HEK293 (cell line): ENCODE data around the gene DLGAP4.

Experiments
- CTCF ChIA-PET: fragments of 350-600 bp; formaldehyde crosslinking; extraction: SDS; loops from one replicate; lab custom pipeline; 2021; ENCODE audit warnings: antibody characterized with exemption; lab: Yijun Ruan, JAX
- POLR2A ChIA-PET: fragments of 300-600 bp; formaldehyde crosslinking; extraction: SDS; loops from one replicate; lab custom pipeline; 2020; ENCODE audit warnings: antibody characterized with exemption, inconsistent platforms; lab: Yijun Ruan, JAX
- H3K27ac ChIP-seq: fragments of 200-500 bp; sonication (Bioruptor generic); 2 replicates; pipeline ENCODE4 v1.5.1; 2014; ENCODE audit warnings: low read depth, low read length, control low read depth, inconsistent platforms; ENCODE audit errors: extremely low read depth
- H3K36me3 ChIP-seq, 2 experiments: fragments of 200-500 bp in 1 of 2; sonication (Bioruptor generic) in 1 of 2; 1 replicate in 1 of 2; 2 replicates in 1 of 2; pipeline ENCODE4 v1.5.1; 2014 to 2017; ENCODE audit warnings: inconsistent platforms in 2 of 2, low read length in 2 of 2; ENCODE audit not compliant: control insufficient read depth in 2 of 2, insufficient read depth in 1 of 2
- H3K4me1 ChIP-seq: fragments of 200-500 bp; sonication (Bioruptor generic); 2 replicates; pipeline ENCODE4 v1.5.1; 2014; ENCODE audit warnings: mild to moderate bottlenecking, low read length, inconsistent platforms; ENCODE audit not compliant: control insufficient read depth, insufficient read depth
- H3K4me3 ChIP-seq: 2 replicates; pipeline ENCODE4 v1.5.1; 2011; ENCODE audit warnings: low read depth, mild to moderate bottlenecking, control low read depth, low read length, moderate library complexity
- H3K9me3 ChIP-seq: fragments of 200-500 bp; sonication (Bioruptor generic); 2 replicates; pipeline ENCODE4 v1.5.1; 2014; ENCODE audit warnings: low read depth, low read length, inconsistent platforms; ENCODE audit not compliant: control insufficient read depth, insufficient read depth
- EGR2 ChIP-seq: fragments of 450-650 bp; formaldehyde crosslinking; IDR thresholded peaks from 2 replicates; pipeline ENCODE4 v1.5.1; 2016; ENCODE audit warnings: low read depth, missing biosample characterization, missing genetic modification characterization
- GLIS2 ChIP-seq: fragments of 450-650 bp; formaldehyde crosslinking; IDR thresholded peaks from 2 replicates; pipeline ENCODE4 v1.5.1; 2016; ENCODE audit warnings: missing biosample characterization, missing genetic modification characterization
- HOXA7 ChIP-seq: sonication (generic); formaldehyde crosslinking; IDR thresholded peaks from 2 replicates; pipeline ENCODE4 v1.8.1; 2022; ENCODE audit warnings: missing genetic modification reagents, borderline replicate concordance
- IKZF3 ChIP-seq: fragments of 450-650 bp; IDR thresholded peaks from 2 replicates; pipeline ENCODE4 v1.5.0; 2018; ENCODE audit warnings: missing biosample characterization, mild to moderate bottlenecking, missing genetic modification characterization, moderate library complexity
- KLF1 ChIP-seq: fragments of 450-650 bp; formaldehyde crosslinking; IDR thresholded peaks from 2 replicates; pipeline ENCODE4 v1.5.1; 2016; ENCODE audit warnings: missing biosample characterization, missing genetic modification characterization
- KLF8 ChIP-seq: fragments of 450-650 bp; formaldehyde crosslinking; IDR thresholded peaks from 2 replicates; pipeline ENCODE4 v1.5.1; 2016; ENCODE audit warnings: missing biosample characterization, missing genetic modification characterization
- PRDM1 ChIP-seq: fragments of 450-650 bp; formaldehyde crosslinking; IDR thresholded peaks from 2 replicates; pipeline ENCODE4; 2016; ENCODE audit warnings: missing biosample characterization, missing genetic modification characterization
- REPIN1 ChIP-seq: fragments of 450-650 bp; formaldehyde crosslinking; IDR thresholded peaks from 2 replicates; pipeline ENCODE4 v1.5.1; 2017; ENCODE audit warnings: missing biosample characterization, missing genetic modification characterization, low read depth
- TRIM28 ChIP-seq: IDR thresholded peaks from 2 replicates; pipeline ENCODE4 v1.6.1; 2011; ENCODE audit warnings: low read length, control low read depth, borderline replicate concordance
- WT1 ChIP-seq: fragments of 450-650 bp; formaldehyde crosslinking; IDR thresholded peaks from 2 replicates; pipeline ENCODE4 v1.5.1; 2016; ENCODE audit warnings: missing biosample characterization, missing genetic modification characterization
- ZFHX2 ChIP-seq: fragments of 450-650 bp; formaldehyde crosslinking; conservative IDR thresholded peaks from 2 replicates; pipeline ENCODE4 v1.5.1; 2016; ENCODE audit warnings: missing biosample characterization, missing genetic modification characterization
- ZFP41 ChIP-seq: fragments of 450-650 bp; formaldehyde crosslinking; IDR thresholded peaks from 2 replicates; pipeline ENCODE4 v1.5.1; 2016; ENCODE audit warnings: missing biosample characterization, missing genetic modification characterization, borderline replicate concordance
- ZFP69B ChIP-seq: fragments of 450-650 bp; formaldehyde crosslinking; IDR thresholded peaks from 2 replicates; pipeline ENCODE4 v1.5.1; 2016; ENCODE audit warnings: missing biosample characterization, missing genetic modification characterization
- ZNF138 ChIP-seq: fragments of 450-650 bp; formaldehyde crosslinking; IDR thresholded peaks from 2 replicates; pipeline ENCODE4 v1.5.1; 2016; ENCODE audit warnings: missing biosample characterization, missing genetic modification characterization, borderline replicate concordance
- ZNF175 ChIP-seq: fragments of 450-650 bp; formaldehyde crosslinking; IDR thresholded peaks from 2 replicates; pipeline ENCODE4 v1.5.1; 2016; ENCODE audit warnings: missing biosample characterization, missing genetic modification characterization
- ZNF211 ChIP-seq: fragments of 450-650 bp; formaldehyde crosslinking; IDR thresholded peaks from 2 replicates; pipeline ENCODE4 v1.5.1; 2016; ENCODE audit warnings: low read depth, missing biosample characterization, missing genetic modification characterization
- ZNF223 ChIP-seq: fragments of 450-650 bp; formaldehyde crosslinking; IDR thresholded peaks from 2 replicates; pipeline ENCODE4 v1.5.1; 2016; ENCODE audit warnings: missing biosample characterization, missing genetic modification characterization
- ZNF24 ChIP-seq: fragments of 450-650 bp; formaldehyde crosslinking; IDR thresholded peaks from 2 replicates; pipeline ENCODE4 v1.5.1; 2016; ENCODE audit warnings: missing biosample characterization, missing genetic modification characterization
- ZNF341 ChIP-seq: fragments of 450-650 bp; formaldehyde crosslinking; IDR thresholded peaks from 2 replicates; pipeline ENCODE4; 2016; ENCODE audit warnings: low read depth, missing biosample characterization, missing genetic modification characterization
- ZNF366 ChIP-seq: fragments of 450-650 bp; formaldehyde crosslinking; conservative IDR thresholded peaks from 2 replicates; pipeline ENCODE4 v1.5.1; 2016; ENCODE audit warnings: missing biosample characterization, missing genetic modification characterization
- ZNF449 ChIP-seq: fragments of 450-650 bp; formaldehyde crosslinking; IDR thresholded peaks from 2 replicates; pipeline ENCODE4 v1.5.1; 2017; ENCODE audit warnings: missing biosample characterization, mild to moderate bottlenecking, missing genetic modification characterization, moderate library complexity
- ZNF544 ChIP-seq: fragments of 450-650 bp; formaldehyde crosslinking; IDR thresholded peaks from 2 replicates; pipeline ENCODE4 v1.5.0; 2017; ENCODE audit warnings: missing biosample characterization, missing genetic modification characterization
- ZNF610 ChIP-seq: fragments of 450-650 bp; formaldehyde crosslinking; IDR thresholded peaks from 2 replicates; pipeline ENCODE4 v1.5.1; 2016; ENCODE audit warnings: missing biosample characterization, missing genetic modification characterization, borderline replicate concordance
- ZNF76 ChIP-seq: fragments of 450-650 bp; formaldehyde crosslinking; IDR thresholded peaks from 2 replicates; pipeline ENCODE4; 2016; ENCODE audit warnings: low read depth, missing biosample characterization, missing genetic modification characterization, borderline replicate concordance
- ZNF837 ChIP-seq: fragments of 450-650 bp; formaldehyde crosslinking; IDR thresholded peaks from 2 replicates; pipeline ENCODE4 v1.5.1; 2016; ENCODE audit warnings: missing biosample characterization, missing genetic modification characterization
- ZSCAN23 ChIP-seq: fragments of 450-650 bp; formaldehyde crosslinking; IDR thresholded peaks from 2 replicates; pipeline ENCODE4 v1.5.1; 2016; ENCODE audit warnings: missing biosample characterization, missing genetic modification characterization
- TF ChIP-seq, protein P1 (sequence below): fragments of 450-650 bp; formaldehyde crosslinking; IDR thresholded peaks from 2 replicates; pipeline ENCODE4 v1.5.1; 2016; ENCODE audit warnings: missing biosample characterization, missing genetic modification characterization
- TF ChIP-seq, protein P2 (sequence below): fragments of 450-650 bp; formaldehyde crosslinking; IDR thresholded peaks from 2 replicates; pipeline ENCODE4 v1.5.1; 2017; ENCODE audit warnings: missing biosample characterization, missing genetic modification characterization
- TF ChIP-seq, protein P3 (sequence below): fragments of 450-650 bp; formaldehyde crosslinking; IDR thresholded peaks from 2 replicates; pipeline ENCODE4 v1.5.1; 2016; ENCODE audit warnings: missing biosample characterization, missing genetic modification characterization

DLGAP4 gene

DNA sequence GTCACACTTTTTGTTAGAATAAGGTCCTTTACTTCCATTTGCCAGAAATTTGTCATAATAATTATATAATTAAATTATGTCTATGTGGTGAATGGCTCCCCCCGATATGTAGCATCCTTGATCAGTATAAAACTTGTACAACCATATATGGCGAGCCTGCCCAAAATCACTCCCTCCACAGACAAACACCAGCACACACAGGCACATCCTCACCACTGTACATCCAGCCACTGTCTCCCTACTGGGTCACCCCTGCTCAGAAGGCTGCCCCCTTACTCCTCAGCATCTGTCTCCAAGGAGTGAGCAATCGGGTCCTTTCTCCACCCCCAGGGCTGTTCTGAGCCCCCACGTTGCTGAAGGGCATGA is 148.2 kb downstream of the DLGAP4 start:
- H3K36me3 ChIP-seq, result no peaks in the 10 kb centered on the region
- no peak for TF ChIP-seq ZFP41 (tag by site-specific recombination)
- no peak for TF ChIP-seq ZNF175
- no peak for TF ChIP-seq ZNF211
- TF ChIP-seq IKZF3 (tag by site-specific recombination), result no peak
- TF ChIP-seq ZNF24 (tag by site-specific recombination), result no peak
- TF ChIP-seq ZNF366, result no peak
- TF ChIP-seq, all 188 proteins: peak for 0
- Histone ChIP-seq H3K27ac (no peak overlapping the region), H3K9me3 (no peaks in the 10 kb centered on the region), H3K4me1 (no peaks in the 10 kb centered on the region), H3K4me3 (no peak overlapping the region)
- ChIA-PET POLR2A (no interaction called here), CTCF (interaction anchor here (1.8 kb wide), 1 partner anchor 14 kb away, joined by 16 read pairs; no protein-coding TSS in a partner anchor)

GRCh38 chr20:36454698-36455427 is 148.7 kb downstream of the DLGAP4 start:
- Histone ChIP-seq H3K9me3 (no peaks in the 10 kb centered on the region), H3K4me3 (no peak overlapping the region), H3K36me3 (no peaks in the 10 kb centered on the region), H3K27ac (no peak overlapping the region), H3K4me1 (no peaks in the 10 kb centered on the region)
- POLR2A ChIA-PET, result interaction anchor here (0.7 kb wide), 2 partner anchors 10 to 32 kb away, joined by 3 to 5 read pairs; no protein-coding TSS in a partner anchor
- CTCF ChIA-PET, result interaction anchor here (0.7 to 1.8 kb wide), 2 partner anchors 9 to 15 kb away, joined by 3 to 16 read pairs; no protein-coding TSS in a partner anchor
- TF ChIP-seq HOXA7 (CRISPR knock-in tag) (no peak), ZSCAN23 (tag by site-specific recombination) (no peak), ZNF366 (peak; percentile 38; the same call in 1 of the 2 replicates), EGR2 (peak; percentile 90), ZNF837 (tag by site-specific recombination) (no peak), TRIM28 (no peak), ZNF76 (no peak), ZNF449 (no peak), ZFP69B (tag by site-specific recombination) (no peak), REPIN1 (tag by site-specific recombination) (no peak), ZNF138 (tag by site-specific recombination) (no peak), ZNF223 (tag by site-specific recombination) (no peak), ZFHX2 (tag by site-specific recombination) (peak; percentile 83), GLIS2 (0 out of 2 replicates have a peak, but pooled peaks have one; percentile 32), PRDM1 (tag by site-specific recombination) (no peak), KLF8 (tag by site-specific recombination) (no peak), WT1 (tag by site-specific recombination) (peak; percentile 71), ZNF544 (no peak), ZNF341 (tag by site-specific recombination) (peak; percentile 83), KLF1 (tag by site-specific recombination) (0 out of 2 replicates have a peak, but pooled peaks have one; percentile 10), ZNF610 (no peak)
- TF ChIP-seq, protein P1, sequence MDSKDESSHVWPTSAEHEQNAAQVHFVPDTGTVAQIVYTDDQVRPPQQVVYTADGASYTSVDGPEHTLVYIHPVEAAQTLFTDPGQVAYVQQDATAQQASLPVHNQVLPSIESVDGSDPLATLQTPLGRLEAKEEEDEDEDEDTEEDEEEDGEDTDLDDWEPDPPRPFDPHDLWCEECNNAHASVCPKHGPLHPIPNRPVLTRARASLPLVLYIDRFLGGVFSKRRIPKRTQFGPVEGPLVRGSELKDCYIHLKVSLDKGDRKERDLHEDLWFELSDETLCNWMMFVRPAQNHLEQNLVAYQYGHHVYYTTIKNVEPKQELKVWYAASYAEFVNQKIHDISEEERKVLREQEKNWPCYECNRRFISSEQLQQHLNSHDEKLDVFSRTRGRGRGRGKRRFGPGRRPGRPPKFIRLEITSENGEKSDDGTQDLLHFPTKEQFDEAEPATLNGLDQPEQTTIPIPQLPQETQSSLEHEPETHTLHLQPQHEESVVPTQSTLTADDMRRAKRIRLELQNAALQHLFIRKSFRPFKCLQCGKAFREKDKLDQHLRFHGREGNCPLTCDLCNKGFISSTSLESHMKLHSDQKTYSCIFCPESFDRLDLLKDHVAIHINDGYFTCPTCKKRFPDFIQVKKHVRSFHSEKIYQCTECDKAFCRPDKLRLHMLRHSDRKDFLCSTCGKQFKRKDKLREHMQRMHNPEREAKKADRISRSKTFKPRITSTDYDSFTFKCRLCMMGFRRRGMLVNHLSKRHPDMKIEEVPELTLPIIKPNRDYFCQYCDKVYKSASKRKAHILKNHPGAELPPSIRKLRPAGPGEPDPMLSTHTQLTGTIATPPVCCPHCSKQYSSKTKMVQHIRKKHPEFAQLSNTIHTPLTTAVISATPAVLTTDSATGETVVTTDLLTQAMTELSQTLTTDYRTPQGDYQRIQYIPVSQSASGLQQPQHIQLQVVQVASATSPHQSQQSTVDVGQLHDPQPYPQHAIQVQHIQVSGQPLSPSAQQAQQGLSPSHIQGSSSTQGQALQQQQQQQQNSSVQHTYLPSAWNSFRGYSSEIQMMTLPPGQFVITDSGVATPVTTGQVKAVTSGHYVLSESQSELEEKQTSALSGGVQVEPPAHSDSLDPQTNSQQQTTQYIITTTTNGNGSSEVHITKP, result 0 out of 2 replicates have a peak, but pooled peaks have one; percentile 35
- TF ChIP-seq, protein P2, sequence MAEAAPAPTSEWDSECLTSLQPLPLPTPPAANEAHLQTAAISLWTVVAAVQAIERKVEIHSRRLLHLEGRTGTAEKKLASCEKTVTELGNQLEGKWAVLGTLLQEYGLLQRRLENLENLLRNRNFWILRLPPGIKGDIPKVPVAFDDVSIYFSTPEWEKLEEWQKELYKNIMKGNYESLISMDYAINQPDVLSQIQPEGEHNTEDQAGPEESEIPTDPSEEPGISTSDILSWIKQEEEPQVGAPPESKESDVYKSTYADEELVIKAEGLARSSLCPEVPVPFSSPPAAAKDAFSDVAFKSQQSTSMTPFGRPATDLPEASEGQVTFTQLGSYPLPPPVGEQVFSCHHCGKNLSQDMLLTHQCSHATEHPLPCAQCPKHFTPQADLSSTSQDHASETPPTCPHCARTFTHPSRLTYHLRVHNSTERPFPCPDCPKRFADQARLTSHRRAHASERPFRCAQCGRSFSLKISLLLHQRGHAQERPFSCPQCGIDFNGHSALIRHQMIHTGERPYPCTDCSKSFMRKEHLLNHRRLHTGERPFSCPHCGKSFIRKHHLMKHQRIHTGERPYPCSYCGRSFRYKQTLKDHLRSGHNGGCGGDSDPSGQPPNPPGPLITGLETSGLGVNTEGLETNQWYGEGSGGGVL, result peak; percentile 98
- TF ChIP-seq, protein P3, sequence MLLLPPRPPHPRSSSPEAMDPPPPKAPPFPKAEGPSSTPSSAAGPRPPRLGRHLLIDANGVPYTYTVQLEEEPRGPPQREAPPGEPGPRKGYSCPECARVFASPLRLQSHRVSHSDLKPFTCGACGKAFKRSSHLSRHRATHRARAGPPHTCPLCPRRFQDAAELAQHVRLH (tag by site-specific recombination), result no peak
